AG04450 (cell line): ENCODE measurements around the gene P2RY13. TPM values are rescaled to one million over a fixed set of nuclear protein-coding genes. Genes with fewer than 3 reads are reported as not detected.

ENCODE experiments used
- CTCF ChIA-PET: fragments of 300-600, 350-600 bp; formaldehyde crosslinking; extraction: SDS; loops from one replicate; lab custom pipeline; 2022; ENCODE audit warnings: antibody characterized with exemption, inconsistent platforms; lab: Charles Lee
- POLR2A ChIA-PET: fragments of 350-600 bp; formaldehyde crosslinking; extraction: SDS; loops from one replicate; lab custom pipeline; 2021; ENCODE audit warnings: antibody characterized with exemption, inconsistent platforms; lab: Yijun Ruan, JAX
- DNase-seq: peaks from one replicate; pipeline ENCODE4 v3.0.0-alpha.2; 2011; ENCODE audit warnings: low read depth, low spot score
- H3K27ac ChIP-seq: one replicate; pipeline ENCODE4 v1.5.1; 2012; ENCODE audit warnings: low read depth, low read length, control low read depth
- H3K27me3 ChIP-seq: one replicate; pipeline ENCODE4 v1.6.0; 2012; ENCODE audit warnings: low read length; ENCODE audit not compliant: control insufficient read depth, insufficient read depth
- H3K4me3 ChIP-seq: 2 replicates; pipeline ENCODE4 v1.5.1; 2011; ENCODE audit warnings: mild to moderate bottlenecking, low read depth, low read length, control low read depth
- H3K9me3 ChIP-seq: 2 replicates; pipeline ENCODE4 v1.5.1; 2012; ENCODE audit warnings: low read length; ENCODE audit not compliant: control insufficient read depth, insufficient read depth
- polyA plus RNA-seq: library from polyadenylated mRNA; depleted of rRNA; stranded (reverse); fragments of >200 nt; gene quantifications from 2 replicates; pipeline ENCODE4 v1.2.3, GENCODE V29; 2011
- TF ChIP-seq, protein P1 (sequence below): IDR thresholded peaks from 2 replicates; pipeline ENCODE4 v1.5.1; 2011; ENCODE audit warnings: low read depth, low read length, control low read depth, inconsistent platforms

Gene P2RY13
- polyA plus RNA-seq, 1 experiment: not detected

DNA sequence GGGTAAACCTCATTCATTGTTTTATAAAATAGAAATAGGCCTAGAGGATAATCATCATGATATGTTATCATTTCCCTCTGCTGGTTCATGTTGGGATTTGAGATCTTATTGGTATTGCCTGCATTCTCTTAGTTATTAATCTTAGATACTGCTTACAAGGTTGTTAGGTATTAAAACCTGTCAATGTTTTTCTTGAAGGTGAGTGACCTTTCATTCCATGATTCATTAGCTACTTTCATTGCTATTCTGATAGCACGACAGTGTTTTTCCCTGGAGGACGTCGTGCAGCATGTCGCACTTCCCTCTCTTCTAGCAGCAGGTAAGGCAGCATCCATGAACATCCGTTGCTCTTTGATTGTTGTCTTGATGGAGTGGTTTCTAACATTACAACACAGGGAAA lies 38.1 kb upstream of the P2RY13 start:
- Histone ChIP-seq H3K27ac (no peak overlapping the region), H3K4me3 (no peak overlapping the region), H3K27me3 (no peaks in the 10 kb centered on the region), H3K9me3 (no peaks in the 10 kb centered on the region)
- no peak for DNase-seq
- TF ChIP-seq, protein P1, sequence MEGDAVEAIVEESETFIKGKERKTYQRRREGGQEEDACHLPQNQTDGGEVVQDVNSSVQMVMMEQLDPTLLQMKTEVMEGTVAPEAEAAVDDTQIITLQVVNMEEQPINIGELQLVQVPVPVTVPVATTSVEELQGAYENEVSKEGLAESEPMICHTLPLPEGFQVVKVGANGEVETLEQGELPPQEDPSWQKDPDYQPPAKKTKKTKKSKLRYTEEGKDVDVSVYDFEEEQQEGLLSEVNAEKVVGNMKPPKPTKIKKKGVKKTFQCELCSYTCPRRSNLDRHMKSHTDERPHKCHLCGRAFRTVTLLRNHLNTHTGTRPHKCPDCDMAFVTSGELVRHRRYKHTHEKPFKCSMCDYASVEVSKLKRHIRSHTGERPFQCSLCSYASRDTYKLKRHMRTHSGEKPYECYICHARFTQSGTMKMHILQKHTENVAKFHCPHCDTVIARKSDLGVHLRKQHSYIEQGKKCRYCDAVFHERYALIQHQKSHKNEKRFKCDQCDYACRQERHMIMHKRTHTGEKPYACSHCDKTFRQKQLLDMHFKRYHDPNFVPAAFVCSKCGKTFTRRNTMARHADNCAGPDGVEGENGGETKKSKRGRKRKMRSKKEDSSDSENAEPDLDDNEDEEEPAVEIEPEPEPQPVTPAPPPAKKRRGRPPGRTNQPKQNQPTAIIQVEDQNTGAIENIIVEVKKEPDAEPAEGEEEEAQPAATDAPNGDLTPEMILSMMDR: no peak
- ChIA-PET CTCF (interaction anchor here (0.8 kb wide), 1 partner anchor 12 kb away, joined by 4 read pairs; no protein-coding TSS in a partner anchor), POLR2A (no interaction called here)

DNA sequence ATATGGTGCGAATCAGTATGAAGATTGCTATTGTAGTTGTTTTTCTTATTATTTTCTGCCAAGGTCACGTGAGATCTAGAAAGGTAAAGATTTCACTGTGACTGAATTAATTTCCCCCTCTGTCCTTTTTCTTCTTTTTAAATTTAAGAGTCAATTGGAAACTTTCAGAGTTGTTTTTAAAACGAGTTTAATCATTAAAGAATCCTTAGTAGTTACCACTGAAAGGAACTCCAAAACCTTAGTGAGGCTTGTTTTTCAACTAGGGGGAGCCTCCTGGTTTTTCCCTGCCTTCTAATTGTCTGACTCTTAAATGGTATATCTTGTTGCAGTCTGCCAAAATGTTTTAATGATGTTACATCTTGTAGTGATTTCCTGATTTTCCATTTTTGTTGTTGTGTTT lies 37.6 kb upstream of the P2RY13 start:
- no peaks in the 10 kb centered on the region for H3K27me3 ChIP-seq
- POLR2A ChIA-PET: no interaction called here

DNA sequence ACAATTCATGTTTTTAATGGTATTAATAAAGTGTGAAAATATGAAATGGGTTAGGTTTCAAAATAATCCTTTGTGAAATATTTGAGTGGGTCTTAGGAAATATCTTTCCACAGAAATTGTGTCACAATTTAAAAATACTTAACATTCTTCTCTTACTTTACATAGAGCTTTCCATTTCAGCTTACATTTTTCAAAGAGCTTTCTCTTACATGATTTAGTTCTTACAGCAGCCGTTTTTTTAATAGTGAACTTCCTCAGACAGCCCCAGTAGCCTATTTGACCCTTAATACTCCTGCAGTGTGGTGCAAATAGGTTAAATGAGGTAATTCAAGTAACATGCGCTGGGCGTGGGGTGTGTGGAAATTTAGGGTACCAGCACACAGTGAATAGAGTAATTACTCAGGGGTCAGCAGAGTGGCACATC lies 33.4 kb upstream of the P2RY13 start:
- Histone ChIP-seq H3K27ac (no peak overlapping the region), H3K4me3 (no peak overlapping the region), H3K27me3 (no peaks in the 10 kb centered on the region), H3K9me3 (no peaks in the 10 kb centered on the region)
- ChIA-PET CTCF (no interaction called here), POLR2A (no interaction called here)
- DNase-seq: no peak
- TF ChIP-seq, protein P1: no peak

More for the DNA sequence above, 37.6 kb upstream of the P2RY13 start:
- TF ChIP-seq, protein P1: no peak
- Histone ChIP-seq H3K27ac (no peak overlapping the region), H3K9me3 (no peaks in the 10 kb centered on the region), H3K4me3 (no peak overlapping the region)
- CTCF ChIA-PET: interaction anchor here (0.8 kb wide), 1 partner anchor 12 kb away, joined by 4 read pairs; no protein-coding TSS in a partner anchor
- no peak for DNase-seq

DNA sequence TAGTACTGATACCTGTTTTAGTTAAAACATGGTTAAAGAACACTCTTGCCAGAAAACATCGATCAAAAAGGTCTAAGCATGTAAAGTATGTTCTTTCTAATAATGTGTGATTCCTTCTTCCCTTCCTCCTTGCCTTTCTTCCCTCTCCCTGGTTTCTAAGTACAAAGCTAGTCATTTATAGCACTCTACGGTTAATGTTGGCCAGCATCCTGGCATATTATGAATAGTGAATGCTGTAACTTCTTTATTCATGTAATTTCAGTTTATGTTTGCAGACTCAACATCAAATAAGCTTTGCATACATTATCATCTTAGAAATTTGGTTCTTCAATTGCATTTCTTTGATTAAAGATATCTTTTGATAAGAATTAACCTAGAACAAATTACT lies 28.1 kb upstream of the P2RY13 start:
- Histone ChIP-seq H3K4me3 (no peak overlapping the region), H3K27me3 (no peaks in the 10 kb centered on the region), H3K9me3 (no peaks in the 10 kb centered on the region), H3K27ac (no peak overlapping the region)
- DNase-seq: no peak
- TF ChIP-seq, protein P1: no peak
- CTCF ChIA-PET: interaction anchor here (0.8 to 1.2 kb wide), 2 partner anchors 30 to 66 kb away, joined by 3 to 4 read pairs; no protein-coding TSS in a partner anchor
- POLR2A ChIA-PET: no interaction called here

DNA sequence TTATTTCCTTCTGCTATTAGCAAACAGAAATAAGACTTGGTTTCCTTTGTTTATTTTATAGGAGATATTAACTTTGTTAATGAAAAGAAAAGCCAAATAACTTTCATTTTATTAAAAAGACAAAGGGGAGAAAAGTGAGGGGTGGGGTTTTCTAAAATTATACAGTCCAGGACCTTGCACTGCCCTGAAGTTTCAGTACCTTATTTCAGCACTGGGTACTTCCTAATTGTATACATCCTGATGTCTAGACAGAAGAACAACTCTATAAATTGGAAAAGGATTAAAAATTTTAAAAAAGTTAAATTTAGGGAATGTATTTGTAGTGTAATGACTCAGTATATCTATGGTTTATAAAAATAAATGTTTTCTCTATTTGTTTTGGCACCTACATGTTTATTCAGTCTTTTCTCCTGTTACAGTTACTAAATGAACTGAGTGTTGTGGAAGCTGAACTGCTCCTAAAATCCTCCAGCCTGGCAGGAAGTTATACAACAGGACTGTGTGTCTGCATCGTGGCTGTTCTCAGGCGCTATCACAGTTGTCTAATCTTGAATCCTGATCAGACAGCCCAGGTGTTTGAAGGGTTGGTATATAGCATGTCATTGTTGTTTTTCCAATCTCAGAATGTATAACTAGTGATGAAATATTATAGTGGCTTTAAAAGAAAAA lies 27.6 kb upstream of the P2RY13 start:
- no peak for DNase-seq
- H3K4me3 ChIP-seq: no peak overlapping the region
- POLR2A ChIA-PET: no interaction called here

More for the DNA sequence above, 27.6 kb upstream of the P2RY13 start:
- no peaks in the 10 kb centered on the region for H3K9me3 ChIP-seq
- CTCF ChIA-PET: interaction anchor here (1.2 kb wide), 1 partner anchor 29 kb away, joined by 4 read pairs; no protein-coding TSS in a partner anchor
- H3K27me3 ChIP-seq: no peaks in the 10 kb centered on the region
- H3K27ac ChIP-seq: no peak overlapping the region
- TF ChIP-seq, protein P1: no peak
